WTC11 (cell line): ENCODE measurements around the gene TNIK. TPM values are rescaled to one million over a fixed set of nuclear protein-coding genes. Genes with fewer than 3 reads are reported as not detected.

ENCODE experiments used
- ATAC-seq: fragments of 200-7000 bp; cut with Tn5 transposase; 2 replicates; pipeline ENCODE4 v1.10.0; 2021; ENCODE audit warnings: mild to moderate bottlenecking, moderate library complexity
- CTCF ChIA-PET: fragments of 300-600 bp; sonication (Branson Sonifier 250); formaldehyde crosslinking; loops from one replicate; lab custom pipeline; 2021; ENCODE audit warnings: antibody characterized with exemption; lab: Charles Lee
- POLR2A ChIA-PET: fragments of 350-600 bp; sonication (Branson Sonifier 250); formaldehyde crosslinking; loops from one replicate; lab custom pipeline; 2021; ENCODE audit warnings: antibody characterized with exemption; lab: Charles Lee
- DNase-seq: peaks from one replicate; pipeline ENCODE4 v3.0.0; 2021; ENCODE audit warnings: low spot score
- H3K27ac Mint-ChIP-seq: 2 replicates; pipeline ENCODE4 v1.8.0; 2021; ENCODE audit warnings: mixed read lengths
- H3K27me3 Mint-ChIP-seq: 2 replicates; pipeline ENCODE4 v1.8.0; 2021; ENCODE audit warnings: low read depth, mild to moderate bottlenecking, moderate library complexity, mixed read lengths
- H3K36me3 Mint-ChIP-seq: 2 replicates; pipeline ENCODE4 v1.8.0; 2021; ENCODE audit warnings: mixed read lengths
- H3K4me1 Mint-ChIP-seq: 2 replicates; pipeline ENCODE4 v1.8.0; 2022; ENCODE audit warnings: mixed read lengths
- H3K4me3 Mint-ChIP-seq: 2 replicates; pipeline ENCODE4 v1.8.0; 2021; ENCODE audit warnings: mild to moderate bottlenecking, moderate library complexity, mixed read lengths
- H3K9me3 Mint-ChIP-seq: 2 replicates; pipeline ENCODE4 v1.8.0; 2021; ENCODE audit warnings: mixed read lengths
- ATF1 ChIP-seq: sonication (generic); formaldehyde crosslinking; IDR thresholded peaks from 2 replicates; pipeline ENCODE4 v1.8.1; 2023; ENCODE audit warnings: mild to moderate bottlenecking, moderate library complexity, missing genetic modification reagents
- ETV6 ChIP-seq: sonication (generic); formaldehyde crosslinking; IDR thresholded peaks from 2 replicates; pipeline ENCODE4 v1.8.1; 2022; ENCODE audit warnings: mild to moderate bottlenecking, missing genetic modification reagents
- FOXP1 ChIP-seq: sonication (generic); formaldehyde crosslinking; IDR thresholded peaks from 2 replicates; pipeline ENCODE4 v1.8.0; 2022; ENCODE audit warnings: missing genetic modification reagents, mild to moderate bottlenecking, moderate library complexity, borderline replicate concordance
- GTF2I ChIP-seq: fragments of 250-450 bp; sonication (Bioruptor Pico); conservative IDR thresholded peaks from 2 replicates; pipeline ENCODE4 v1.4.0; 2021; ENCODE audit warnings: mild to moderate bottlenecking
- HMGA2 ChIP-seq: fragments of 250-450 bp; sonication (Bioruptor Pico); IDR thresholded peaks from 2 replicates; pipeline ENCODE4 v1.4.0; 2021; ENCODE audit warnings: mild to moderate bottlenecking, moderate library complexity
- KAT7 ChIP-seq: sonication (generic); formaldehyde crosslinking; IDR thresholded peaks from 2 replicates; pipeline ENCODE4 v1.8.1; 2023; ENCODE audit warnings: missing genetic modification reagents, mild to moderate bottlenecking, borderline replicate concordance
- MYBL2 ChIP-seq: sonication (generic); formaldehyde crosslinking; IDR thresholded peaks from 2 replicates; pipeline ENCODE4 v1.8.1; 2023; ENCODE audit warnings: mild to moderate bottlenecking, moderate library complexity, missing genetic modification reagents
- TEAD1 ChIP-seq: sonication (generic); formaldehyde crosslinking; IDR thresholded peaks from 2 replicates; pipeline ENCODE4 v1.8.0; 2022; ENCODE audit warnings: mild to moderate bottlenecking, missing genetic modification reagents
- TP53 ChIP-seq: sonication (generic); formaldehyde crosslinking; IDR thresholded peaks from 2 replicates; pipeline ENCODE4 v1.8.1; 2023; ENCODE audit warnings: mild to moderate bottlenecking, missing genetic modification reagents
- ZBTB21 ChIP-seq: sonication (generic); formaldehyde crosslinking; IDR thresholded peaks from 2 replicates; pipeline ENCODE4 v1.8.1; 2023; ENCODE audit warnings: mild to moderate bottlenecking, missing genetic modification reagents, borderline replicate concordance
- ZNF317 ChIP-seq: sonication (generic); formaldehyde crosslinking; IDR thresholded peaks from 2 replicates; pipeline ENCODE4 v1.8.1; 2023; ENCODE audit warnings: low read depth, mild to moderate bottlenecking, moderate library complexity, missing genetic modification reagents, borderline replicate concordance
- total RNA-seq: library from RNA; stranded (reverse); gene quantifications from 3 replicates; pipeline ENCODE4 v1.2.3, GENCODE V29; 2021
- TF ChIP-seq, protein P1 (sequence below): fragments of 250-450 bp; sonication (Bioruptor Pico); IDR thresholded peaks from 2 replicates; pipeline ENCODE4 v1.9.0; 2021; ENCODE audit warnings: moderate library complexity, mild to moderate bottlenecking, inconsistent platforms, borderline replicate concordance
- TF ChIP-seq, protein P2 (sequence below): sonication (generic); formaldehyde crosslinking; IDR thresholded peaks from 2 replicates; pipeline ENCODE4 v1.8.1; 2022; ENCODE audit warnings: mild to moderate bottlenecking, moderate library complexity, missing genetic modification reagents
- TF ChIP-seq, protein P3 (sequence below): sonication (generic); formaldehyde crosslinking; IDR thresholded peaks from 2 replicates; pipeline ENCODE4 v1.8.1; 2023; ENCODE audit warnings: mild to moderate bottlenecking, missing genetic modification reagents
- TF ChIP-seq, protein P4 (sequence below): fragments of 250-450 bp; sonication (Bioruptor Pico); IDR thresholded peaks from 2 replicates; pipeline ENCODE4 v1.9.0; 2021; ENCODE audit warnings: mild to moderate bottlenecking
- TF ChIP-seq, protein P5 (sequence below): fragments of 200-600 bp; IDR thresholded peaks from 2 replicates; pipeline ENCODE4 v1.8.0; 2022; ENCODE audit warnings: antibody characterized with exemption
- TF ChIP-seq, protein P6 (sequence below): sonication (generic); formaldehyde crosslinking; IDR thresholded peaks from 2 replicates; pipeline ENCODE4 v1.8.1; 2023; ENCODE audit warnings: mild to moderate bottlenecking, missing genetic modification reagents, moderate library complexity
- TF ChIP-seq, protein P7 (sequence below): sonication (generic); formaldehyde crosslinking; conservative IDR thresholded peaks from 2 replicates; pipeline ENCODE4 v1.8.1; 2022; ENCODE audit warnings: mild to moderate bottlenecking, missing genetic modification reagents
- TF ChIP-seq, protein P8 (sequence below): sonication (generic); formaldehyde crosslinking; IDR thresholded peaks from 2 replicates; pipeline ENCODE4 v1.8.0; 2022; ENCODE audit warnings: mild to moderate bottlenecking, missing genetic modification reagents

TNIK gene
- total RNA-seq, 1 experiment from 2014 or later = 50.3 TPM

DNA sequence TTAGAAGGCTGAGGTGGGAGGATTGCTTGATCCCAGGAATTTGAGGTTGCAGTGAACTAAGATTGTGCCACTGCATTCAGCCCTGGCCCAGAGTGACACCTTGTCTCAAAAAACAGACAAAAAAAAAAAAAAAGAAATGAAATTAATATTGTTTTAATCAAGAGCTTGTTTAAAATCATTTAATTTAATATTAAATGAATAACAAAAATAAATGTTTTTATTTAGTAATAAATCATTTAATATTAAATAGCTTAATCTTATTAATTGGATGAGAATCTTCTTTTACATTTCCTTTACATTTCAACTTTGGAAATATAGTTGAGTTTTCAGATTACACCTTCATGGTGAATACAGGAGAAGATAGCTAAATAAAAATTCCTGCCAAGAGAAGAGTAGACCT, 29.7 kb downstream of the TNIK start:
- no peak for ATAC-seq
- Mint-ChIP-seq H3K36me3 (peaks cover 5% of the 10 kb centered on the region; the same call in 1 of the 2 replicates), H3K4me1 (peaks cover 28% of the 10 kb centered on the region), H3K4me3 (no peak overlapping the region), H3K9me3 (no peaks in the 10 kb centered on the region), H3K27ac (no peak overlapping the region), H3K27me3 (no peaks in the 10 kb centered on the region)
- POLR2A ChIA-PET = interaction anchor here (0.6 kb wide), 1 partner anchor 77 kb away, joined by 3 read pairs; no protein-coding TSS in a partner anchor
- no peak for DNase-seq
- CTCF ChIA-PET = interaction anchor here (0.6 to 1.3 kb wide), 2 partner anchors 23 to 65 kb away, joined by 3 read pairs; no protein-coding TSS in a partner anchor
- TF ChIP-seq HMGA2 (CRISPR knock-in tag) = peak; percentile 98
- TF ChIP-seq ATF1 (CRISPR knock-in tag) = no peak

DNA sequence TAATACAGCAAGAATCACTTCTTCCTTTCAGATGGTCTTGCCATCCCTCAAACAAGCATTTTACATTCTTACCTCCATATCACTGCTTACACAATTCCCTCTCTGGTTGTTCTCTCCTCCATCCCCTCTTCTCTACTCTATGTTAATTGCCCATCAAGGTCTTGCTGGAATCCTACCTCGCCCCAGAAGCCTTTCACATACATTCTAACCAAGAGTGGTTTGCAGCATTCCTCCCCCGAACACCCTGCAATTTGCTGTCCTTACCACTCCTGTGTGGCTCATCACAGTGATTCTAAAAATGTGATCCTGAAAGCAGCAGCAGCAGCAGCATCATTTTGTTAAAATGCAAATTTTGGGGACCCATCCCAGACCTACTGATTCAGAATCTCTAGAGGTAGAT, 30.6 kb downstream of the TNIK start:
- Mint-ChIP-seq H3K4me1 (peaks cover 19% of the 10 kb centered on the region), H3K4me3 (no peak overlapping the region), H3K27me3 (no peaks in the 10 kb centered on the region), H3K27ac (no peak overlapping the region), H3K36me3 (0 out of 2 replicates have a peak, but pooled peaks cover 3% of the 10 kb centered on the region), H3K9me3 (no peaks in the 10 kb centered on the region)
- peak; percentile 29 for DNase-seq
- ChIA-PET POLR2A (no interaction called here), CTCF (interaction anchor here (1.3 kb wide), 1 partner anchor 24 kb away, joined by 3 read pairs; no protein-coding TSS in a partner anchor)
- peak; percentile 78 for ATAC-seq
- TF ChIP-seq, protein P1, sequence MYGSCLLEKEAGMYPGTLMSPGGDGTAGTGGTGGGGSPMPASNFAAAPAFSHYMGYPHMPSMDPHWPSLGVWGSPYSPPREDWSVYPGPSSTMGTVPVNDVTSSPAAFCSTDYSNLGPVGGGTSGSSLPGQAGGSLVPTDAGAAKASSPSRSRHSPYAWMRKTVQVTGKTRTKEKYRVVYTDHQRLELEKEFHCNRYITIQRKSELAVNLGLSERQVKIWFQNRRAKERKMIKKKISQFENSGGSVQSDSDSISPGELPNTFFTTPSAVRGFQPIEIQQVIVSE (CRISPR knock-in tag) = no peak
- TF ChIP-seq TEAD1 (peak; percentile 59; the same call in 1 of the 2 replicates), ETV6 (0 out of 2 replicates have a peak, but pooled peaks have one; percentile 55), ATF1 (CRISPR knock-in tag) (no peak), MYBL2 (CRISPR knock-in tag) (no peak)
- TF ChIP-seq, protein P2, sequence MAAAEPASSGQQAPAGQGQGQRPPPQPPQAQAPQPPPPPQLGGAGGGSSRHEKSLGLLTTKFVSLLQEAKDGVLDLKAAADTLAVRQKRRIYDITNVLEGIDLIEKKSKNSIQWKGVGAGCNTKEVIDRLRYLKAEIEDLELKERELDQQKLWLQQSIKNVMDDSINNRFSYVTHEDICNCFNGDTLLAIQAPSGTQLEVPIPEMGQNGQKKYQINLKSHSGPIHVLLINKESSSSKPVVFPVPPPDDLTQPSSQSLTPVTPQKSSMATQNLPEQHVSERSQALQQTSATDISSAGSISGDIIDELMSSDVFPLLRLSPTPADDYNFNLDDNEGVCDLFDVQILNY (CRISPR knock-in tag) = no peak

DNA sequence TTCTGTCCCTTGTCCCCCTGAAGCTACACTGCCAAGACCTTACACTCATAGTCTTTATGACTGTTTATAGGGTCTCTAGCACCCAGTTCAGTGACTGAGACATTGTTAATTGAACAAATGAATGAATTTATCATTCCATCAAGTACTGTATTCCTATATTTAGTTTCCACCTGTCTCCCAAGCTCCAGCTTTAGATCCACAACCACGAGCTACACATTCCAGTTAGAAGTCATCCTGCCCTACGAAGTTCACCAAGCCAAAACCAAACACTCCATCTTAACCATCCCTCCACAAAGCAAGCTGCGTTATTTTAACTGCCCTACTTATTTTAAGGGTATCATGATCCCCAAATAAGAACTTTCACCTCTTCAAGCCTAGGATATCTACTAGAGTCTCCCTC, 31.3 kb downstream of the TNIK start:
- H3K36me3 Mint-ChIP-seq = peaks cover 10% of the 10 kb centered on the region
- TF ChIP-seq, protein P3, sequence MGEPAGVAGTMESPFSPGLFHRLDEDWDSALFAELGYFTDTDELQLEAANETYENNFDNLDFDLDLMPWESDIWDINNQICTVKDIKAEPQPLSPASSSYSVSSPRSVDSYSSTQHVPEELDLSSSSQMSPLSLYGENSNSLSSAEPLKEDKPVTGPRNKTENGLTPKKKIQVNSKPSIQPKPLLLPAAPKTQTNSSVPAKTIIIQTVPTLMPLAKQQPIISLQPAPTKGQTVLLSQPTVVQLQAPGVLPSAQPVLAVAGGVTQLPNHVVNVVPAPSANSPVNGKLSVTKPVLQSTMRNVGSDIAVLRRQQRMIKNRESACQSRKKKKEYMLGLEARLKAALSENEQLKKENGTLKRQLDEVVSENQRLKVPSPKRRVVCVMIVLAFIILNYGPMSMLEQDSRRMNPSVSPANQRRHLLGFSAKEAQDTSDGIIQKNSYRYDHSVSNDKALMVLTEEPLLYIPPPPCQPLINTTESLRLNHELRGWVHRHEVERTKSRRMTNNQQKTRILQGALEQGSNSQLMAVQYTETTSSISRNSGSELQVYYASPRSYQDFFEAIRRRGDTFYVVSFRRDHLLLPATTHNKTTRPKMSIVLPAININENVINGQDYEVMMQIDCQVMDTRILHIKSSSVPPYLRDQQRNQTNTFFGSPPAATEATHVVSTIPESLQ (CRISPR knock-in tag) = no peak
- TF ChIP-seq, protein P4, sequence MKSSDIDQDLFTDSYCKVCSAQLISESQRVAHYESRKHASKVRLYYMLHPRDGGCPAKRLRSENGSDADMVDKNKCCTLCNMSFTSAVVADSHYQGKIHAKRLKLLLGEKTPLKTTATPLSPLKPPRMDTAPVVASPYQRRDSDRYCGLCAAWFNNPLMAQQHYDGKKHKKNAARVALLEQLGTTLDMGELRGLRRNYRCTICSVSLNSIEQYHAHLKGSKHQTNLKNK (CRISPR knock-in tag) = no peak
- TF ChIP-seq ZBTB21 = no peak
- no peak for TF ChIP-seq TP53 (CRISPR knock-in tag)
- TF ChIP-seq, protein P5, sequence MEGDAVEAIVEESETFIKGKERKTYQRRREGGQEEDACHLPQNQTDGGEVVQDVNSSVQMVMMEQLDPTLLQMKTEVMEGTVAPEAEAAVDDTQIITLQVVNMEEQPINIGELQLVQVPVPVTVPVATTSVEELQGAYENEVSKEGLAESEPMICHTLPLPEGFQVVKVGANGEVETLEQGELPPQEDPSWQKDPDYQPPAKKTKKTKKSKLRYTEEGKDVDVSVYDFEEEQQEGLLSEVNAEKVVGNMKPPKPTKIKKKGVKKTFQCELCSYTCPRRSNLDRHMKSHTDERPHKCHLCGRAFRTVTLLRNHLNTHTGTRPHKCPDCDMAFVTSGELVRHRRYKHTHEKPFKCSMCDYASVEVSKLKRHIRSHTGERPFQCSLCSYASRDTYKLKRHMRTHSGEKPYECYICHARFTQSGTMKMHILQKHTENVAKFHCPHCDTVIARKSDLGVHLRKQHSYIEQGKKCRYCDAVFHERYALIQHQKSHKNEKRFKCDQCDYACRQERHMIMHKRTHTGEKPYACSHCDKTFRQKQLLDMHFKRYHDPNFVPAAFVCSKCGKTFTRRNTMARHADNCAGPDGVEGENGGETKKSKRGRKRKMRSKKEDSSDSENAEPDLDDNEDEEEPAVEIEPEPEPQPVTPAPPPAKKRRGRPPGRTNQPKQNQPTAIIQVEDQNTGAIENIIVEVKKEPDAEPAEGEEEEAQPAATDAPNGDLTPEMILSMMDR = no peak
- no peak for TF ChIP-seq TEAD1
- no peak for TF ChIP-seq FOXP1
- no peak for TF ChIP-seq KAT7 (CRISPR knock-in tag)
- TF ChIP-seq, protein P6, sequence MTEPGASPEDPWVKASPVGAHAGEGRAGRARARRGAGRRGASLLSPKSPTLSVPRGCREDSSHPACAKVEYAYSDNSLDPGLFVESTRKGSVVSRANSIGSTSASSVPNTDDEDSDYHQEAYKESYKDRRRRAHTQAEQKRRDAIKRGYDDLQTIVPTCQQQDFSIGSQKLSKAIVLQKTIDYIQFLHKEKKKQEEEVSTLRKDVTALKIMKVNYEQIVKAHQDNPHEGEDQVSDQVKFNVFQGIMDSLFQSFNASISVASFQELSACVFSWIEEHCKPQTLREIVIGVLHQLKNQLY (CRISPR knock-in tag) = no peak
- TF ChIP-seq ZNF317 (CRISPR knock-in tag) = no peak
- no peak for TF ChIP-seq GTF2I
- TF ChIP-seq, protein P7, sequence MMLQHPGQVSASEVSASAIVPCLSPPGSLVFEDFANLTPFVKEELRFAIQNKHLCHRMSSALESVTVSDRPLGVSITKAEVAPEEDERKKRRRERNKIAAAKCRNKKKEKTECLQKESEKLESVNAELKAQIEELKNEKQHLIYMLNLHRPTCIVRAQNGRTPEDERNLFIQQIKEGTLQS = no peak
- TF ChIP-seq, protein P8, sequence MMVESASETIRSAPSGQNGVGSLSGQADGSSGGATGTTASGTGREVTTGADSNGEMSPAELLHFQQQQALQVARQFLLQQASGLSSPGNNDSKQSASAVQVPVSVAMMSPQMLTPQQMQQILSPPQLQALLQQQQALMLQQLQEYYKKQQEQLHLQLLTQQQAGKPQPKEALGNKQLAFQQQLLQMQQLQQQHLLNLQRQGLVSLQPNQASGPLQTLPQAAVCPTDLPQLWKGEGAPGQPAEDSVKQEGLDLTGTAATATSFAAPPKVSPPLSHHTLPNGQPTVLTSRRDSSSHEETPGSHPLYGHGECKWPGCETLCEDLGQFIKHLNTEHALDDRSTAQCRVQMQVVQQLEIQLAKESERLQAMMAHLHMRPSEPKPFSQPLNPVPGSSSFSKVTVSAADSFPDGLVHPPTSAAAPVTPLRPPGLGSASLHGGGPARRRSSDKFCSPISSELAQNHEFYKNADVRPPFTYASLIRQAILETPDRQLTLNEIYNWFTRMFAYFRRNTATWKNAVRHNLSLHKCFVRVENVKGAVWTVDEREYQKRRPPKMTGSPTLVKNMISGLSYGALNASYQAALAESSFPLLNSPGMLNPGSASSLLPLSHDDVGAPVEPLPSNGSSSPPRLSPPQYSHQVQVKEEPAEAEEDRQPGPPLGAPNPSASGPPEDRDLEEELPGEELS (CRISPR knock-in tag) = no peak
- TF ChIP-seq, all 79 proteins: peak for 0
- peaks cover 19% of the 10 kb centered on the region for H3K4me1 Mint-ChIP-seq

More for the DNA sequence above, 31.3 kb downstream of the TNIK start:
- Mint-ChIP-seq H3K9me3 (peaks cover 4% of the 10 kb centered on the region), H3K27me3 (no peaks in the 10 kb centered on the region), H3K4me3 (no peak overlapping the region), H3K27ac (no peak overlapping the region)
- CTCF ChIA-PET = interaction anchor here (0.7 to 2.6 kb wide), 10 partner anchors 10 to 257 kb away, joined by 4 to 13 read pairs (median 6); partner anchors contain the start of gene TNIK
- POLR2A ChIA-PET = interaction anchor here (0.7 to 1.0 kb wide), 3 partner anchors 16 to 31 kb away, joined by 3 to 9 read pairs (median 3); no protein-coding TSS in a partner anchor
- no peak for DNase-seq
- ATAC-seq = no peak
